K562 (cell line): ENCODE data around the gene OSBPL7. TPM values are rescaled to one million over a fixed set of nuclear protein-coding genes. Genes with fewer than 3 reads are reported as not detected.

Source experiments
- CBX8 ChIP-seq: fragments of 200-600 bp; sonication (generic); IDR thresholded peaks from 2 replicates; pipeline ENCODE4 v1.6.1; 2012; ENCODE audit warnings: borderline replicate concordance, mixed run types, low read depth, mild to moderate bottlenecking, moderate library complexity, mixed read lengths, low read length, control low read depth, inconsistent platforms; ENCODE audit not compliant: poor library complexity, severe bottlenecking; ENCODE audit errors: extremely low read depth
- CHD4 ChIP-seq: fragments of 200-600 bp; sonication (generic); IDR thresholded peaks from 3 replicates; pipeline ENCODE4 v1.6.1; 2012; ENCODE audit warnings: low read depth, mild to moderate bottlenecking, mixed read lengths, low read length, inconsistent platforms; ENCODE audit not compliant: insufficient read depth, insufficient replicate concordance, poor library complexity, severe bottlenecking
- DIDO1 ChIP-seq: fragments of 450-650 bp; IDR thresholded peaks from 2 replicates; pipeline ENCODE4 v1.6.1; 2016; ENCODE audit warnings: low read depth, missing biosample characterization, missing genetic modification characterization
- DPF2 ChIP-seq: fragments of 450-650 bp; IDR thresholded peaks from 2 replicates; pipeline ENCODE4 v1.6.1; 2016
- EP300 ChIP-seq: IDR thresholded peaks from 2 replicates; pipeline ENCODE4 v1.6.1; 2012; ENCODE audit warnings: low read length, improper control_type of control experiment
- FOXK2 ChIP-seq, 2 experiments: fragments of 450-650 bp; IDR thresholded peaks in 1 of 2; conservative IDR thresholded peaks in 1 of 2; 2 replicates each; pipeline ENCODE4 v1.6.1; 2016; ENCODE audit warnings: low read depth in 2 of 2, mild to moderate bottlenecking in 1 of 2
- GTF2A2 ChIP-seq: IDR thresholded peaks from 2 replicates; pipeline ENCODE4 v1.6.1; 2016; ENCODE audit warnings: mild to moderate bottlenecking, missing genetic modification characterization, missing compliant biosample characterization
- KLF16 ChIP-seq: IDR thresholded peaks from 2 replicates; pipeline ENCODE4 v1.6.1; 2016; ENCODE audit warnings: antibody characterized with exemption
- NFYB ChIP-seq: IDR thresholded peaks from 2 replicates; pipeline ENCODE4 v1.6.1; 2011; ENCODE audit warnings: mild to moderate bottlenecking, moderate library complexity; ENCODE audit not compliant: insufficient read length; ENCODE audit errors: extremely low read depth
- POLR2AphosphoS2 ChIP-seq: IDR thresholded peaks from 2 replicates; pipeline ENCODE4 v1.6.1; 2012; ENCODE audit warnings: low read length, improper control_type of control experiment
- POLR2H ChIP-seq: IDR thresholded peaks from 2 replicates; pipeline ENCODE4 v1.6.1; 2016; ENCODE audit warnings: missing genetic modification characterization, low read depth, mild to moderate bottlenecking, control low read depth, missing compliant biosample characterization, moderate library complexity
- RBM39 ChIP-seq: fragments of 200-400 bp; formaldehyde crosslinking; optimal IDR thresholded peaks from 2 replicates; pipeline ENCODE3; 2018; ENCODE audit warnings: low read depth, low read length
- SAFB2 ChIP-seq: fragments of 200-400 bp; formaldehyde crosslinking; IDR thresholded peaks from 2 replicates; pipeline ENCODE4 v1.6.1; 2018; ENCODE audit warnings: borderline replicate concordance, low read length, low read depth, moderate library complexity; ENCODE audit not compliant: severe bottlenecking
- SMAD1 ChIP-seq: fragments of 150-350 bp; IDR thresholded peaks from 2 replicates; pipeline ENCODE4 v1.6.1; 2014; ENCODE audit warnings: low read length, low read depth; ENCODE audit not compliant: partially characterized antibody
- ZNF217 ChIP-seq: sonication (generic); formaldehyde crosslinking; IDR thresholded peaks from 2 replicates; pipeline ENCODE4 v1.8.0; 2022; ENCODE audit warnings: mild to moderate bottlenecking, missing genetic modification reagents
- ZNF668 ChIP-seq: fragments of 250-450 bp; sonication (Bioruptor Pico); IDR thresholded peaks from 2 replicates; pipeline ENCODE4 v1.8.0; 2022; ENCODE audit warnings: mild to moderate bottlenecking, inconsistent platforms
- ZNF699 ChIP-seq: fragments of 250-450 bp; sonication (Bioruptor Pico); IDR thresholded peaks from 2 replicates; pipeline ENCODE4 v1.8.0; 2021; ENCODE audit warnings: mild to moderate bottlenecking, moderate library complexity; ENCODE audit not compliant: insufficient replicate concordance
- polyA plus RNA-seq, 8 experiments: library from polyadenylated mRNA; depleted of rRNA in 4 of 8; stranded (reverse) in 5 of 8; unstranded in 3 of 8; fragments of >200 nt; fragmentation: Nextera tagmentation in 2 of 8; fragmentation: Illumina TruSeq in 1 of 8; extraction: Ambion mirVana in 2 of 8; extraction: Trizol in 1 of 8; gene quantifications; 2 replicates each; pipeline versions ENCODE4 v1.2.1 to v1.2.3, GENCODE V29; 2011 to 2014; ENCODE audit warnings: inconsistent platforms in 1 of 8, missing spikeins in 1 of 8
- total RNA-seq, 7 experiments: library from RNA; depleted of rRNA in 6 of 7; stranded (reverse); fragments of >200 nt in 6 of 7; fragmentation: Illumina TruSeq in 2 of 7; extraction: Trizol in 2 of 7; gene quantifications; 2 replicates each; pipeline versions ENCODE4 v1.2.1 to v1.2.3, GENCODE V29; 2011 to 2021; ENCODE audit warnings: low replicate concordance in 1 of 7
- TF ChIP-seq, protein P1 (sequence below), 3 experiments: fragments of 200-800 bp in 1 of 3; sonication (Bioruptor generic) in 1 of 3; sonication (generic) in 1 of 3; formaldehyde crosslinking in 1 of 3; IDR thresholded peaks; 2 replicates each; pipeline versions ENCODE4 v1.6.1 to v1.8.0; 2016 to 2022; ENCODE audit warnings: mild to moderate bottlenecking in 2 of 3, missing compliant biosample characterization in 2 of 3, missing genetic modification characterization in 2 of 3, missing genetic modification reagents in 1 of 3
- TF ChIP-seq, protein P2 (sequence below): fragments of 250-450 bp; sonication (Bioruptor Pico); IDR thresholded peaks from 2 replicates; pipeline ENCODE4 v1.5.0; 2020; ENCODE audit warnings: mild to moderate bottlenecking, borderline replicate concordance
- TF ChIP-seq, protein P3 (sequence below): fragments of 450-650 bp; IDR thresholded peaks from 2 replicates; pipeline ENCODE4 v1.6.1; 2016; ENCODE audit warnings: borderline replicate concordance
- TF ChIP-seq, protein P4 (sequence below): sonication (generic); formaldehyde crosslinking; IDR thresholded peaks from 2 replicates; pipeline ENCODE4 v1.8.1; 2022; ENCODE audit warnings: missing genetic modification reagents

Gene OSBPL7
- total and polyA plus RNA-seq, 9 of the 15 experiments (the other 6 are each of a cell fraction or from before 2014, with no cell fraction given): 0.32 to 11.9 (median 5.8) TPM

DNA sequence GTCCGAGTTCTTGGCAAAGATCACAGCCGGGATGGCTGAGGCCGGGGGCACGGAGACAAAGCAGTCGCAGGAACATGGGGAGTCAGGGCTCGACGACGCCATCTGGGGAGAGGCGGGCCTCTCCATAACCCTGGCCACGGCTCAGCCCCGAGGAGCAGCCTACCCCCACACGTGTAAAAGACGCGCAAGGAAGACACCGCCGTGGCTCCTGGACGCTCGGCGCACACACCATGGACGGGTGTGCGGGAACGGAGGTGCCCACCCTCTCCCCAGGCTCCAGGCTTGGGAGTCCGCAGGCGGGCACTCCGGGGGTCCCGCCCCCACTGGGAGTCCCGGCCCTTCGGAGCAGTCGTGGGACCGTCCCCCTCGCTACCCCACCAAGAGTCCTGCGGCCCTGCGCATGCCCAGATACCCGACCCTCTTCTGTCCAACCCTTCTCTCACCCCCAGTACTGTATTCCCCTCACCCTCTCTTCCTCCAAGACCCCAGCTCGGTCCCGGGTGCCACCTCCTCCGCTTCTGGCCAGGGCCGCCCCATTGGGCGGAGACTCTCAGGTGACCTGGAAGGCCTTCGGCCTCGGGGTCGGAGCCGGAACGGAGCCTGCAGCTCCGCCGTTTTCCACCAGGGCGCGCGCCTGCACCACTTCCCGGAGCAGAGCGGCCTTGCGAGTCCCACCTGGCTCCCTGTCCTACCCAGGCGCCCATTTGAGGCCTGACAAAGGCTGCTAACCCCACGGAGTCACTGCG, 19.3 kb upstream of the OSBPL7 start, which contains the start of gene SCRN2 (continued):
- no peak for TF ChIP-seq CBX8
- no peak for TF ChIP-seq EP300
- no peak; the same call in 1 of the 2 replicates for TF ChIP-seq DIDO1 (tag)
- no peak for TF ChIP-seq CHD4
- 0 out of 2 replicates have a peak, but pooled peaks have one; percentile 18 for TF ChIP-seq KLF16
- TF ChIP-seq DPF2: peak; percentile 29; the same call in 1 of the 2 replicates
- TF ChIP-seq POLR2AphosphoS2: no peak
- TF ChIP-seq GTF2A2 (tag): no peak
- TF ChIP-seq, protein P1, sequence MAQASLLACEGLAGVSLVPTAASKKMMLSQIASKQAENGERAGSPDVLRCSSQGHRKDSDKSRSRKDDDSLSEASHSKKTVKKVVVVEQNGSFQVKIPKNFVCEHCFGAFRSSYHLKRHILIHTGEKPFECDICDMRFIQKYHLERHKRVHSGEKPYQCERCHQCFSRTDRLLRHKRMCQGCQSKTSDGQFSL (CRISPR knock-in tag; IDR thresholded peaks at IDR 0.05): no peak
- TF ChIP-seq, protein P1 (tag; IDR thresholded peaks at IDR 0.05): no peak
- TF ChIP-seq POLR2H (tag): no peak
- TF ChIP-seq, protein P2, sequence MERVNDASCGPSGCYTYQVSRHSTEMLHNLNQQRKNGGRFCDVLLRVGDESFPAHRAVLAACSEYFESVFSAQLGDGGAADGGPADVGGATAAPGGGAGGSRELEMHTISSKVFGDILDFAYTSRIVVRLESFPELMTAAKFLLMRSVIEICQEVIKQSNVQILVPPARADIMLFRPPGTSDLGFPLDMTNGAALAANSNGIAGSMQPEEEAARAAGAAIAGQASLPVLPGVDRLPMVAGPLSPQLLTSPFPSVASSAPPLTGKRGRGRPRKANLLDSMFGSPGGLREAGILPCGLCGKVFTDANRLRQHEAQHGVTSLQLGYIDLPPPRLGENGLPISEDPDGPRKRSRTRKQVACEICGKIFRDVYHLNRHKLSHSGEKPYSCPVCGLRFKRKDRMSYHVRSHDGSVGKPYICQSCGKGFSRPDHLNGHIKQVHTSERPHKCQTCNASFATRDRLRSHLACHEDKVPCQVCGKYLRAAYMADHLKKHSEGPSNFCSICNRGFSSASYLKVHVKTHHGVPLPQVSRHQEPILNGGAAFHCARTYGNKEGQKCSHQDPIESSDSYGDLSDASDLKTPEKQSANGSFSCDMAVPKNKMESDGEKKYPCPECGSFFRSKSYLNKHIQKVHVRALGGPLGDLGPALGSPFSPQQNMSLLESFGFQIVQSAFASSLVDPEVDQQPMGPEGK (CRISPR knock-in tag): no peak
- TF ChIP-seq SAFB2: no peak
- TF ChIP-seq ZNF217: no peak
- no peak for TF ChIP-seq ZNF699 (CRISPR knock-in tag)
- TF ChIP-seq, protein P3, sequence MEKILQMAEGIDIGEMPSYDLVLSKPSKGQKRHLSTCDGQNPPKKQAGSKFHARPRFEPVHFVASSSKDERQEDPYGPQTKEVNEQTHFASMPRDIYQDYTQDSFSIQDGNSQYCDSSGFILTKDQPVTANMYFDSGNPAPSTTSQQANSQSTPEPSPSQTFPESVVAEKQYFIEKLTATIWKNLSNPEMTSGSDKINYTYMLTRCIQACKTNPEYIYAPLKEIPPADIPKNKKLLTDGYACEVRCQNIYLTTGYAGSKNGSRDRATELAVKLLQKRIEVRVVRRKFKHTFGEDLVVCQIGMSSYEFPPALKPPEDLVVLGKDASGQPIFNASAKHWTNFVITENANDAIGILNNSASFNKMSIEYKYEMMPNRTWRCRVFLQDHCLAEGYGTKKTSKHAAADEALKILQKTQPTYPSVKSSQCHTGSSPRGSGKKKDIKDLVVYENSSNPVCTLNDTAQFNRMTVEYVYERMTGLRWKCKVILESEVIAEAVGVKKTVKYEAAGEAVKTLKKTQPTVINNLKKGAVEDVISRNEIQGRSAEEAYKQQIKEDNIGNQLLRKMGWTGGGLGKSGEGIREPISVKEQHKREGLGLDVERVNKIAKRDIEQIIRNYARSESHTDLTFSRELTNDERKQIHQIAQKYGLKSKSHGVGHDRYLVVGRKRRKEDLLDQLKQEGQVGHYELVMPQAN: peak; percentile 77
- TF ChIP-seq SMAD1: no peak
- TF ChIP-seq, protein P4, sequence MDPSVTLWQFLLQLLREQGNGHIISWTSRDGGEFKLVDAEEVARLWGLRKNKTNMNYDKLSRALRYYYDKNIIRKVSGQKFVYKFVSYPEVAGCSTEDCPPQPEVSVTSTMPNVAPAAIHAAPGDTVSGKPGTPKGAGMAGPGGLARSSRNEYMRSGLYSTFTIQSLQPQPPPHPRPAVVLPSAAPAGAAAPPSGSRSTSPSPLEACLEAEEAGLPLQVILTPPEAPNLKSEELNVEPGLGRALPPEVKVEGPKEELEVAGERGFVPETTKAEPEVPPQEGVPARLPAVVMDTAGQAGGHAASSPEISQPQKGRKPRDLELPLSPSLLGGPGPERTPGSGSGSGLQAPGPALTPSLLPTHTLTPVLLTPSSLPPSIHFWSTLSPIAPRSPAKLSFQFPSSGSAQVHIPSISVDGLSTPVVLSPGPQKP (CRISPR knock-in tag): no peak
- TF ChIP-seq RBM39: no peak
- TF ChIP-seq FOXK2 (conservative IDR thresholded peaks at IDR 0.05 in 1 of 2, IDR thresholded peaks at IDR 0.05 in 1 of 2; ENCODE audit: low read depth in 2 of 2): no peak
- TF ChIP-seq NFYB: peak; percentile 87
- no peak for TF ChIP-seq ZNF668 (CRISPR knock-in tag)
